ENCODE measurements around the gene CA10.

DNA sequence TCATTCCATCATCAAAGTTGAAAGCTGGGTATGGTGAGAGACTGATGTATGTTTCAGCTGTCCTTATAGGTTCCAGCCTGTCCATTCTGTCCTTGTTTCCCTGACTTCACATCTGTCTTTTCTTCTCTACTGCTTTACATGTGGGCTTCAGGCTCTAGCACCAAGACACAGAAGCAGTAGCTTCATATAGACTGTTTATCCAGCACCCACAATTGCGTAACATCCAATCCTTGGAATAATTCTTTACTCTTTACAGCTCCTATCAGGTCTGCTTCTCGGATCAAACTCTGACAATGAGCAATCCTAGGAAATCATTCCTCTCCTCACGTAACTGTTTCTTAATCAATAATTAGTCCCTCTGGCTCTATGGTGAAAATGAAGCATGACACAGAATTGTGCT, 158.9 kb downstream of the CA10 start:
- TF ChIP-seq, protein P1, sequence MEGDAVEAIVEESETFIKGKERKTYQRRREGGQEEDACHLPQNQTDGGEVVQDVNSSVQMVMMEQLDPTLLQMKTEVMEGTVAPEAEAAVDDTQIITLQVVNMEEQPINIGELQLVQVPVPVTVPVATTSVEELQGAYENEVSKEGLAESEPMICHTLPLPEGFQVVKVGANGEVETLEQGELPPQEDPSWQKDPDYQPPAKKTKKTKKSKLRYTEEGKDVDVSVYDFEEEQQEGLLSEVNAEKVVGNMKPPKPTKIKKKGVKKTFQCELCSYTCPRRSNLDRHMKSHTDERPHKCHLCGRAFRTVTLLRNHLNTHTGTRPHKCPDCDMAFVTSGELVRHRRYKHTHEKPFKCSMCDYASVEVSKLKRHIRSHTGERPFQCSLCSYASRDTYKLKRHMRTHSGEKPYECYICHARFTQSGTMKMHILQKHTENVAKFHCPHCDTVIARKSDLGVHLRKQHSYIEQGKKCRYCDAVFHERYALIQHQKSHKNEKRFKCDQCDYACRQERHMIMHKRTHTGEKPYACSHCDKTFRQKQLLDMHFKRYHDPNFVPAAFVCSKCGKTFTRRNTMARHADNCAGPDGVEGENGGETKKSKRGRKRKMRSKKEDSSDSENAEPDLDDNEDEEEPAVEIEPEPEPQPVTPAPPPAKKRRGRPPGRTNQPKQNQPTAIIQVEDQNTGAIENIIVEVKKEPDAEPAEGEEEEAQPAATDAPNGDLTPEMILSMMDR (IDR thresholded peaks at IDR 0.05): no peak
- TF ChIP-seq POLR2A (IDR thresholded peaks at IDR 0.05) (no peak), POLR2AphosphoS5 (IDR thresholded peaks at IDR 0.05) (no peak)

Measured in sigmoid colon (tissue), 4 donors.